DMS 273 (cell line): ENCODE data around the gene BHLHA15.

Experiments used
- DNase-seq: peaks from one replicate; lab custom pipeline; 2025; ENCODE audit not compliant: unreplicated experiment; lab: John Stamatoyannopoulos, UW

The BHLHA15 gene

GRCh38 chr7:98186452-98187137 is 24.6 kb upstream of the BHLHA15 start:
- DNase-seq = no peak

- no peak for DNase-seq
These were observed 24.1 kb upstream of the BHLHA15 start for GRCh38 chr7:98187138-98187502.

GRCh38 chr7:98189559-98189958 is 21.7 kb upstream of the BHLHA15 start:
- DNase-seq = no peak

GRCh38 chr7:98191668-98192431 is 19.4 kb upstream of the BHLHA15 start:
- no peak for DNase-seq

- DNase-seq = no peak
These were observed 18.3 kb upstream of the BHLHA15 start for GRCh38 chr7:98192781-98193457.

GRCh38 chr7:98193474-98194180 is 17.6 kb upstream of the BHLHA15 start:
- DNase-seq = no peak

GRCh38 chr7:98194186-98194585 is 17.1 kb upstream of the BHLHA15 start:
- no peak for DNase-seq

GRCh38 chr7:98194672-98195457 is 16.4 kb upstream of the BHLHA15 start:
- no peak for DNase-seq

GRCh38 chr7:98196706-98197605 is 14.3 kb upstream of the BHLHA15 start:
- DNase-seq = no peak

- no peak for DNase-seq
These were observed 12.1 kb upstream of the BHLHA15 start for GRCh38 chr7:98199131-98199530.

GRCh38 chr7:98200364-98200763 is 10.9 kb upstream of the BHLHA15 start:
- DNase-seq = no peak

GRCh38 chr7:98202367-98203195 is 8.7 kb upstream of the BHLHA15 start:
- no peak for DNase-seq

GRCh38 chr7:98203261-98203963 is 7.8 kb upstream of the BHLHA15 start:
- DNase-seq = no peak

GRCh38 chr7:98203964-98204605 is 7.2 kb upstream of the BHLHA15 start:
- no peak for DNase-seq

GRCh38 chr7:98204670-98205069 is 6.6 kb upstream of the BHLHA15 start:
- no peak for DNase-seq

GRCh38 chr7:98205162-98205845 is 5.9 kb upstream of the BHLHA15 start:
- no peak for DNase-seq
